Pancreas (tissue), 10 donors: ENCODE results near the gene AP1B1. TPM values are rescaled to one million over a fixed set of nuclear protein-coding genes. Genes with fewer than 3 reads are reported as not detected.

Experiments used
- ATAC-seq, 4 donors: fragments of 200-7000 bp; cut with Tn5 transposase; one replicate each; pipeline versions ENCODE4 v1.8.0 to v1.9.1; 2020; ENCODE audit warnings: mild to moderate bottlenecking in 4 of 4, moderate library complexity in 4 of 4
- DNase-seq, 6 donors: peaks; one replicate each; pipeline ENCODE4 v3.0.0-alpha.2; 2020
- FAIRE-seq: peaks from 2 replicates; lab custom pipeline; 2012; peaks lifted over from hg19 to GRCh38; lab: Jason Lieb, UNC
- H3K27ac ChIP-seq, 4 donors: fragments of 200-600 bp; sonication (generic); 1 replicate in 3 of 4; 2 replicates in 1 of 4; pipeline versions ENCODE4 v1.5.0 to v1.8.0; 2020
- H3K27me3 ChIP-seq, 4 donors: fragments of 200-600 bp; one replicate each; pipeline ENCODE4 v1.8.0; 2021
- H3K36me3 ChIP-seq, 3 donors: fragments of 200-600 bp; sonication (generic) in 1 of 3; one replicate each; pipeline versions ENCODE4 v1.5.0 to v1.8.0; 2020 to 2021
- H3K4me1 ChIP-seq, 3 donors: fragments of 200-600 bp; one replicate each; pipeline ENCODE4 v1.8.0; 2021
- H3K4me3 ChIP-seq, 4 donors: fragments of 200-600 bp; sonication (generic) in 2 of 4; one replicate each; pipeline versions ENCODE4 v1.5.0 to v1.8.0; 2020 to 2021
- H3K9me3 ChIP-seq, 4 donors: fragments of 200-600 bp; one replicate each; pipeline ENCODE4 v1.8.0; 2021
- WGBS, 2 donors: extraction: QIAGEN DNeasy Blood & Tissue Kit; methylation state at CpG; one replicate each; pipeline ENCODE4 v1.1.7; 2013; 5-methylcytosine and 5-hydroxymethylcytosine counted together
- intact Hi-C, 3 donors: fragments of 100-400 bp; cut with DNase I; formaldehyde crosslinking; loops; one replicate each; pipeline versions ENCODE4 v1.11.1 to v1.14.2; 2022
- polyA plus RNA-seq, 2 donors: library from polyadenylated mRNA; stranded (reverse); fragments of 200-250 nt; gene quantifications; one replicate each; pipeline ENCODE4 v1.2.3, GENCODE V29; 2013
- total RNA-seq, 6 donors: library from RNA; stranded (reverse); fragmentation: NEBNext Ultra II Directional in 4 of 6; extraction: Animal tissue kit (Norgen Biotek cat#: 25700) in 4 of 6; gene quantifications; one replicate each; pipeline versions ENCODE4 v1.2.1 to v1.2.4, GENCODE V29; 2021 to 2023
- TF ChIP-seq, protein P1 (sequence below), 4 donors: fragments of 200-600 bp; sonication (generic) in 3 of 4; IDR thresholded peaks; one replicate each; pipeline versions ENCODE4 v1.5.0 to v1.8.0; 2021; ENCODE audit warnings: antibody characterized with exemption in 4 of 4
- donor health status: healthy with polysubstance abuse.
- donor health status: DM: no; HTN: no; CAD: no; lungs with moderate emphysema.
- donor health status: DM: no; HTN: no; CAD: no.
- donor health status: control.
- donor health status: control.
- donor health status: Bipolar disorder and iron deficiency.
- donor health status: DM: yes; HTN: yes; CAD: no.
- donor health status: DM: no; HTN: no; CAD: no.
- donor health status: DM: no; HTN: no; CAD: no.
- donor health status: DM: yes; HTN: yes; CAD: no.

AP1B1 gene
- total and polyA plus RNA-seq, 8 donors, result 27.5 to 49.9 (median 35.8) TPM

DNA sequence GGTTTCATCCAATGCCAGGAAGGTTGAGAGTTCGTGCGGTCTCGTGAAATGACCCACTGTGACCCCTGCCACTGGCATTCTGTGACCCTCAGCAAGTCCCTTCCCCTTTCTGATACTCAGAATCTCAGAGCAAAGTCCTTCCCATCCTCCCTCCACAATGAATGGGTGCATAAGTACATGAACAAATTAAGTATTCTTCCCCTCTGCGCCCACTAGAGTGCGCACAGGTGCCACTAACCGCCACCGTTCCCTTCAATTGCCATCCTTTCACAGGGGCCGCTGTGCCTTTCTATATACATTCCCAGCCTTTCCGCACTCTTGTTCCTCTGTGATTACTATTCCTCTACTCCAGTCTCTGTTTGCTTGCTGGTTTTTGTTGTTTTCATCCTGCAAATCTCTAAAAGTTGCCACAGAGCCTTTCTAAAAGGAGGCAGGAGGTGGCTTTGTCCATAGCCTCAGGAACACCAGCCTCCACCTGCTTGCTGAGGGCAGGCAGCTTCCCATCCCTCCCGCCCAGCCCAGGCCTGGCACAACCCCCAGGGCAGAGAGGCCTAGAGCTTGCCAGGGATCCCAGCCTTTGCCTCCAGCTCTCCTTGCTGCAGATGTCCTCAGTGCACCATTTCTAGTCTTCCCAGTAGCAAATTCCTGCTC, 6.7 kb upstream of the AP1B1 start:
- TF ChIP-seq, protein P1, sequence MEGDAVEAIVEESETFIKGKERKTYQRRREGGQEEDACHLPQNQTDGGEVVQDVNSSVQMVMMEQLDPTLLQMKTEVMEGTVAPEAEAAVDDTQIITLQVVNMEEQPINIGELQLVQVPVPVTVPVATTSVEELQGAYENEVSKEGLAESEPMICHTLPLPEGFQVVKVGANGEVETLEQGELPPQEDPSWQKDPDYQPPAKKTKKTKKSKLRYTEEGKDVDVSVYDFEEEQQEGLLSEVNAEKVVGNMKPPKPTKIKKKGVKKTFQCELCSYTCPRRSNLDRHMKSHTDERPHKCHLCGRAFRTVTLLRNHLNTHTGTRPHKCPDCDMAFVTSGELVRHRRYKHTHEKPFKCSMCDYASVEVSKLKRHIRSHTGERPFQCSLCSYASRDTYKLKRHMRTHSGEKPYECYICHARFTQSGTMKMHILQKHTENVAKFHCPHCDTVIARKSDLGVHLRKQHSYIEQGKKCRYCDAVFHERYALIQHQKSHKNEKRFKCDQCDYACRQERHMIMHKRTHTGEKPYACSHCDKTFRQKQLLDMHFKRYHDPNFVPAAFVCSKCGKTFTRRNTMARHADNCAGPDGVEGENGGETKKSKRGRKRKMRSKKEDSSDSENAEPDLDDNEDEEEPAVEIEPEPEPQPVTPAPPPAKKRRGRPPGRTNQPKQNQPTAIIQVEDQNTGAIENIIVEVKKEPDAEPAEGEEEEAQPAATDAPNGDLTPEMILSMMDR (IDR thresholded peaks at IDR 0.05), result peak; percentile 37 to 66 (median 64)
- FAIRE-seq, result no peak
- peak; percentile 87 to 96 (median 94) for ATAC-seq
- Histone ChIP-seq H3K36me3 (no peaks in the 10 kb centered on the region), H3K9me3 (no peaks in the 10 kb centered on the region), H3K4me3 (no peak overlapping the region), H3K4me1 (peaks cover 0 to 6% (median 4%) of the 10 kb centered on the region in 3 donors), H3K27ac (no peak overlapping the region), H3K27me3 (no peaks in the 10 kb centered on the region)
- WGBS, 2 donors, result 4% methylated on average over 10 of the region's 10 CpGs
- DNase-seq, result peak in 5 of 6 donors; percentile 57 to 78 (median 63)
- intact Hi-C loops, result loop anchor here in 1 of 3 donors (10.0 kb wide), 1 partner anchor 130 kb away; no protein-coding TSS in a partner anchor

DNA sequence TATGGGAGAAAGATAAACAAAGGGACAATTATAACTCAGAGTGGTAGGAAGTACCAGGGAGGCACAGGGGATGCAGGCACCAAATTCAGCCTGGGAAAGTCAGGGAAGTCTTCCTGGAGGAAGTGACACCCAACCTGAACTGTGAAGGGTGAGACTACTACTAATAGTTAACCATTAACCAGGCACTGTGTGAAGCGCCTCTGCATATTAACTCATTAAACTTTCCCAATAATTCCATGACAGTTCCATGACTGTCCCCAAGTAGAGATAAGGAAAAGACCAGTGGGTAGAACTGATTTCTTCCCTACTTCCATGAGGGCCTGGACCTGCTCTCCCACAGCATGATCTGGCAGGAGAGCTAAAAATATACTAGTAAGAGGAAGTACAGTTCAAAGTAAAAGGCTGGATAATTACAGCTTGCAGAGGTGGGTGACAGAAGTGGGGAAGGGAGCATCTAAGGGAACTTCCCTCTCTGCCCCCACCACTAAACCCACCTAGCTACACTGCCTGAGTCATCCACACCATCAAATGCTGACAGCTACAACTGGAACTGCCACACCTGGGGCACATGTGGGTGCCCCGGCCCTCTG, 4.7 kb upstream of the AP1B1 start:
- WGBS, 2 donors, result 38 to 47% methylated on average over 2 of the region's 2 CpGs
- intact Hi-C loops, result loop anchor here in 1 of 3 donors (10.0 kb wide), 1 partner anchor 132 kb away; no protein-coding TSS in a partner anchor

DNA sequence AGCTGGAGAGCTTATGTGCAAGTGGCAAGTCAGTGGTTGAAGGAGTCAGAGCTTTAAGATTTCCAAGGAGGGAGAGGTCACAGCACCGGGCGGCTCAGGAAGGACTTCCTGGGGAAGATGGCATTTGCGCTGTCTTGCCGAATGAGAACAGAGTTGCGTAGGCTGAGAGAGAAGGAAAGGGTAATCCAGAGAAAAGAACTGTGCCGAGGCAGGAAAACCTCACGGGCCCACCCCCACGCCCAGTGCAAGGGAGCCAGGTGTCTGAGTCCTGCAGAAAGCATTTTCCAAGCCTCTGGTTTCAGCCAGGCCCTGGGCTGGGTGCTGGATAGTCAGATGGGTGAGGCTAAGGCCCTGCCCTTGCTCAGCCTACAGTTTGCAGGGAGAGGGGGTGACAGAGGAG, 3.2 kb upstream of the AP1B1 start:
- H3K27ac ChIP-seq, result no peak overlapping the region
- no peaks in the 10 kb centered on the region for H3K27me3 ChIP-seq
- no peaks in the 10 kb centered on the region for H3K9me3 ChIP-seq
- 88 to 89% methylated on average over 8 of the region's 8 CpGs for WGBS, 2 donors
- peaks cover 12 to 20% (median 20%) of the 10 kb centered on the region in 3 donors for H3K4me1 ChIP-seq
- DNase-seq (no peak), ATAC-seq (no peak), FAIRE-seq (no peak)
- H3K36me3 ChIP-seq, result no peaks in the 10 kb centered on the region
- intact Hi-C loops, result loop anchor here in 1 of 3 donors (10.0 kb wide), 1 partner anchor 133 kb away; no protein-coding TSS in a partner anchor
- no peak overlapping the region for H3K4me3 ChIP-seq
- TF ChIP-seq, protein P1 (IDR thresholded peaks at IDR 0.05), result no peak

More for the DNA sequence above, 4.7 kb upstream of the AP1B1 start:
- no peak for ATAC-seq
- Histone ChIP-seq H3K27ac (peak overlapping the region in 2 of 4 donors; percentile 23 to 50), H3K4me3 (no peak overlapping the region), H3K27me3 (no peaks in the 10 kb centered on the region), H3K36me3 (no peaks in the 10 kb centered on the region), H3K9me3 (no peaks in the 10 kb centered on the region), H3K4me1 (peaks cover 7 to 10% (median 7%) of the 10 kb centered on the region in 3 donors)
- TF ChIP-seq, protein P1 (IDR thresholded peaks at IDR 0.05), result no peak
- no peak for FAIRE-seq
- no peak for DNase-seq

DNA sequence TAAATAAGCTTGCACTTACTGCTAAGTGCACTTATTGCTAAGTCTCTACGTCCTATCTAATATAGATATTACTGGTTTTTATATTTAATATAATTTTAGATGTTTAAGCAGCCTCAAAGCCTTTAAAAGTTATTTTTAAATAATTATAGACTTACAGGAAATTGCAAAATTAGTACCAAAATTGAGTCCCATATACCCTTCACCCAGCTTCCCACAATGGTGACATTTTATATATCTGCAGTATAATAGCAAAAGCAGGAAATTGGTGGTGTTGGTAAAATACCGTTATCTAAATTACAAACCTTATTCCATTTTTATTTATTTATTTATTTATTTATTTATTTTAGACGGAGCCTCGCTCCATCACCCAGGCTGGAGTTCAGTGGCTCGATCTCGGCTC, 1.9 kb upstream of the AP1B1 start:
- DNase-seq (no peak), FAIRE-seq (no peak), ATAC-seq (no peak)
- WGBS, 2 donors, result 91 to 97% methylated on average over 6 of the region's 6 CpGs
- no peaks in the 10 kb centered on the region for H3K36me3 ChIP-seq
- TF ChIP-seq, protein P1 (IDR thresholded peaks at IDR 0.05), result no peak
- H3K9me3 ChIP-seq, result no peaks in the 10 kb centered on the region
- intact Hi-C loops, result loop anchor here in 1 of 3 donors (10.0 kb wide), 1 partner anchor 135 kb away; no protein-coding TSS in a partner anchor
- H3K4me1 ChIP-seq, result peaks cover 13 to 33% (median 32%) of the 10 kb centered on the region in 3 donors
- no peaks in the 10 kb centered on the region for H3K27me3 ChIP-seq
- H3K4me3 ChIP-seq, result no peak overlapping the region
- H3K27ac ChIP-seq, result no peak overlapping the region
